T-helper 17 cell (primary cell): Measurements from ENCODE around the gene GRIK4. TPM values are rescaled to one million over a fixed set of nuclear protein-coding genes. Genes with fewer than 3 reads are reported as not detected.
"Not testable (repeated sequence)": the region's sequence is repeated elsewhere in the genome, so short reads cannot be mapped to it uniquely, and the experiment has no call there.

Experiments
- ATAC-seq: fragments of 150-1000 bp; cut with Tn5 transposase; 2 replicates; pipeline ENCODE4 v1.10.0; 2021; ENCODE audit warnings: mild to moderate bottlenecking, moderate library complexity
- DNase-seq, 3 donors: peaks; one replicate each; pipeline versions ENCODE4 v3.0.0 to v3.0.0-alpha.2; 2020 to 2021
- H3K9me3 ChIP-seq: one replicate; pipeline ENCODE4 v1.7.0; 2013; ENCODE audit warnings: low read length, mild to moderate bottlenecking; ENCODE audit not compliant: control insufficient read depth, poor library complexity, severe bottlenecking
- H3K27ac Mint-ChIP-seq: one replicate; pipeline ENCODE4 v1.8.0; 2022; ENCODE audit warnings: mild to moderate bottlenecking, moderate library complexity, mixed read lengths
- H3K27me3 Mint-ChIP-seq: one replicate; pipeline ENCODE4 v1.8.0; 2022; ENCODE audit warnings: mixed read lengths
- H3K36me3 Mint-ChIP-seq: one replicate; pipeline ENCODE4 v1.8.0; 2022; ENCODE audit warnings: low read depth, mixed read lengths
- H3K4me1 Mint-ChIP-seq: one replicate; pipeline ENCODE4 v1.8.0; 2022; ENCODE audit warnings: mild to moderate bottlenecking, mixed read lengths
- H3K4me3 Mint-ChIP-seq: one replicate; pipeline ENCODE4 v1.8.0; 2022; ENCODE audit warnings: mild to moderate bottlenecking, moderate library complexity, mixed read lengths
- total RNA-seq, 4 donors: library from RNA in 2 of 4; stranded (reverse) in 2 of 4; gene quantifications; one replicate each; pipeline ENCODE4 v1.2.3 and lab custom pipeline; 2022 to 2026

The GRIK4 gene
- total RNA-seq, 2 donors from 2014 or later: 0.05 to 0.10 TPM

DNA sequence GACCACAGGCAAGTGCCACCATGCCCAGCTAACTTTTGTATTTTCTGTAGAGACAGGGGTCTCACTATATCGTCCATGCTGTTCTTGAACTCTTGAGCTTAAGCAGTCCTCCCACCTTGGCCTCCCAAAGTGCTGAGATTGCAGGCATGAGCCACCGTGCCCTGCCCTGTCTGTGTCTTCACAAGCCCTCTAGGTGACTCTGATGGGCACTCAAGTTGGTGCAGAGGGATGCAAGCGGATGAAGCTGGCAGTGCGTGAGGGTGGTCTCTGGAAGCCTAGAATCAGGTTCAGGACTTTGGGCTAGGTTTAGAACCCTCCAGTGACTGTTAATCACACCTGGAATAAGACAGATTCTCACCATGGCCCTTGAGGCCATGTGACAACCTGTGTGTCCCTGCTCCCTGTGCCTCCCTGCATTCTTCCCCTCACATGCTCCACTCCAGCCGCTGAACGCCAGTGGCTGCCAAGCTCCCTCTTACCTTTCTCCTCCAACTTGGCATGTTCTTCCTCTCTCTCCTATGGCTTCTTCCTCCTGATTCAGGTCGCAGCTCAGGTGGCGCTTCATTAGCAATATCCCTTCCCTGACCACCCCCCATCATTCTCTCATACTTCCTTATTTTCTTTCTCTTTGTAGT lies 270.1 kb downstream of the GRIK4 start:
- ATAC-seq (no peak), DNase-seq (no peak)
- Mint-ChIP-seq H3K4me1 (peaks cover 3% of the 10 kb centered on the region), H3K27ac (no peak overlapping the region), H3K27me3 (peaks cover 59% of the 10 kb centered on the region), H3K36me3 (peaks cover 5% of the 10 kb centered on the region), H3K4me3 (no peak overlapping the region)
- no peaks in the 10 kb centered on the region for H3K9me3 ChIP-seq

DNA sequence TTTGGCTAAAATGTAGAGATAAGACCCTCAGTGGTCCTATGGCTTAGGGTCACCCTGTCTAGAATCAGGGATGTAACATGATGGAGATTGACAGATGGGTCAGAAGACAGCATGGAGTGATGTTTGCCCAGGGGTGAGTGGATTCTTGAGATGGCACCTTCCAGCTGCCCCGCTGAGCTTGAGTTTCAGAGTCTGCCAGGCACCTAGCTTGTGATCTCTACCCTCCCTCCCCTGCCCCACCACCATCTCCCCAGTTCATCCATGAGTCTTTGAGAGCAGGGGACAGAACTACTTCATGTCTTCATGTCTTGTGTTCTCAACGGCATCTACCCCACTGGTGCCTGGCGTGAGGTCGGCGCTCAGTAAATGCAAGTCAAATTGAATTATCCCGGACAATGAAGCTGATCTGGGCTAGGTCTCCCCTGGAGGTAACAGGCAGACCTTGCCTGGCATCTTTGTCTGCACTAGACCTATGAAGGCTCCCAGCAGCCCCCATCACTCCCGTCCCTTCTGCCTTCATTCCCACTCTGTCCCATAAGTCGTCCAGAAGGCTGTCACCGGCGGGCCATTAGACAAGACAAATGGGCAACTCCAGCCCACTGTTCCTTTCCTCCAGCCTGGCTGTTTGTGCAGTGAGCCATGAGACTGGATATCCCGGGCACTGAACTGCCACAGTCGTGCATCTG lies 273.2 kb downstream of the GRIK4 start:
- H3K27me3 Mint-ChIP-seq: peaks cover 49% of the 10 kb centered on the region
- no peak for DNase-seq
- ATAC-seq: no peak
- no peak overlapping the region for H3K4me3 Mint-ChIP-seq
- no peak overlapping the region for H3K27ac Mint-ChIP-seq
- H3K4me1 Mint-ChIP-seq: peaks cover 3% of the 10 kb centered on the region
- no peaks in the 10 kb centered on the region for H3K9me3 ChIP-seq
- peaks cover 3% of the 10 kb centered on the region for H3K36me3 Mint-ChIP-seq

DNA sequence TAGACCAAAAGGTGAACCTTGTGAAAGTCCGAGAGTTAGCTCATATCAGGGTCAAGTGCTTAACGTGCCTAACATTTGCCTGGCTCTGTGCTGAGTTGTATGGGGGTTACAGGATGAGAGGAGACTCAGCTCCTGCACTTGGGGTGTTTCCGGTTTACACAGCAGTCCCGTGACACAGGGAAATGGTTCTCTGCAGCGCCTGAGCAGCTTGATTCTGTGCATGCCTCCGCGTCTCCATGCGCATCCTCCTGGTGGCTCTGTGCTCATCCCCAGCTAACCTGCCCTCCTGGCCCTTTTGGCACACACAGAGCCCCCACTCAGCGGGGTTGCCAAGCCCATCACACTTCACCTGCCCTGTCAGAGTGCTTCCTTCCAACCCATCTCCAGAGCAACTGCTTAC lies 274.0 kb downstream of the GRIK4 start:
- Mint-ChIP-seq H3K4me3 (no peak overlapping the region), H3K27me3 (peaks cover 49% of the 10 kb centered on the region), H3K36me3 (peaks cover 3% of the 10 kb centered on the region), H3K4me1 (peaks cover 3% of the 10 kb centered on the region), H3K27ac (no peak overlapping the region)
- no peaks in the 10 kb centered on the region for H3K9me3 ChIP-seq
- DNase-seq (no peak), ATAC-seq (no peak)

- ATAC-seq (no peak), DNase-seq (no peak)
- H3K27me3 Mint-ChIP-seq: peaks cover 49% of the 10 kb centered on the region
- no peaks in the 10 kb centered on the region for H3K9me3 ChIP-seq
- H3K27ac Mint-ChIP-seq: no peak overlapping the region
- peaks cover 3% of the 10 kb centered on the region for H3K36me3 Mint-ChIP-seq
- H3K4me1 Mint-ChIP-seq: peaks cover 3% of the 10 kb centered on the region
- H3K4me3 Mint-ChIP-seq: no peak overlapping the region
These were observed 274.7 kb downstream of the GRIK4 start for GRCh38 chr11:120786206-120786735.

- not testable (repeated sequence) for H3K4me3 Mint-ChIP-seq, H3K36me3 Mint-ChIP-seq, ATAC-seq, H3K4me1 Mint-ChIP-seq, H3K9me3 ChIP-seq, DNase-seq, H3K27ac Mint-ChIP-seq
- peaks cover 42% of the 10 kb centered on the region for H3K27me3 Mint-ChIP-seq
These were observed 275.7 kb downstream of the GRIK4 start for GRCh38 chr11:120787224-120787623.

DNA sequence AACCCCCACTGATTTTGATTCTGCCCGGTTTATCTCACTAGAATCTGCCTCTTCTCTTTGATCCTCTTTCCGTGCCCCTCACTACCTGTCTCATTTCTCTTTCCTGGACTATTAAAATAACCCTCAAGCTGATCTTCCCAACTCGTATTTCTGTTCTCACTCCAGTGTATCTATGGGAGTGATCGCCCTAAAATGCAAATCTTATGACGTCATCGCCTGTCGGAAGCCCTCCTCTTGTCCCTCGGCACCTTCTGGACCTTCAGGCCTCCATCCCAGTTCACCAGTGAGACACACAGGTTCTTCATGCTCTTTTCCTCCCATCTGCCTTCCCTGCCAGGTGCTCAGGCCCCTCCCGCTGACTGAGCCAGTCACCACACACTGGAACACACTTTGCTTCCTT lies 277.8 kb downstream of the GRIK4 start:
- no peak overlapping the region for H3K4me3 Mint-ChIP-seq
- no peaks in the 10 kb centered on the region for H3K9me3 ChIP-seq
- peaks cover 21% of the 10 kb centered on the region for H3K27me3 Mint-ChIP-seq
- no peak for ATAC-seq
- DNase-seq: no peak
- no peak overlapping the region for H3K27ac Mint-ChIP-seq
- H3K4me1 Mint-ChIP-seq: peaks cover 3% of the 10 kb centered on the region
- H3K36me3 Mint-ChIP-seq: peaks cover 3% of the 10 kb centered on the region

DNA sequence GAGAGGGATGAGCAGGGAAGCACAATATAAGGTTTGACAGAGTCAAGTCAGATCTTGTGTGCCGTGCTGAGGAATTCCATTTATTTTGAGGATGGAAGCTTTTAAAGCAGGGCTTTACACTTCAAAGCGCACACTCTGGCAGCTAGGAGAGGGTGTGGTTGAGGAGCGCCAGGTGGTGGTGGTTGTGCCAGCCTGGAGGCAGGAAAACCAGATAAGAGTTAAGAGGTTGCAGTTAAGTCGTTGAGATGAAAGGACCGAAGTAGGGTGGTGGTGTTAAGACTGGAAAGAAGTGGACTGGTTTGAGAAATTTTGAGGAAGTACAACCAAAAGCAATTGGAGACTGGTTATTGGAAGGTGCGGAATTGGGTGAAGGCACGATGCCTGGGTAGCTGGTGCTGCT lies 280.8 kb downstream of the GRIK4 start:
- H3K27ac Mint-ChIP-seq: no peak overlapping the region
- H3K27me3 Mint-ChIP-seq: peaks cover 12% of the 10 kb centered on the region
- DNase-seq: no peak
- no peaks in the 10 kb centered on the region for H3K4me1 Mint-ChIP-seq
- no peak overlapping the region for H3K4me3 Mint-ChIP-seq
- H3K36me3 Mint-ChIP-seq: no peaks in the 10 kb centered on the region
- no peak for ATAC-seq
- no peaks in the 10 kb centered on the region for H3K9me3 ChIP-seq

DNA sequence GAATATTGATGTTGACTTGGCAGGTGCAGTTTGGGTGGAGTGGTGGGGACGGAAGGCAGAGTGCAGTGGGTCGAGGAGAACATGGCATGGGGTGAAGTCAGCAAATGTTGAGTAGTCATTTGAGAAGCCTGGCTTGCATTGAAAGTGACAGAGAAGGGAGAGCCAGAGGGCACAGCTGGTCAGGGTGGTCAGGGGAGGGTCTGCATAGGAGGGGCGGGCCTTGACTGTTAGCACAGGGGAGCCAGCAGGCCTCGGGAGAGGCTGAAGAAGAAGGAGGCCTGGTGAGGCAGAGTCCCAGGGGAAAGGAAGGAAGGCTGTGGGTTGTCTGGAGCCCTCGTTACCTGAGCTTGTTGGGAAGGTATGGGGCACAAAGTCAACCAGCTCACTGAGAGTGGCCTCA lies 281.6 kb downstream of the GRIK4 start:
- DNase-seq (no peak), ATAC-seq (no peak)
- Mint-ChIP-seq H3K4me1 (no peaks in the 10 kb centered on the region), H3K36me3 (no peaks in the 10 kb centered on the region), H3K27me3 (peaks cover 17% of the 10 kb centered on the region), H3K27ac (no peak overlapping the region), H3K4me3 (no peak overlapping the region)
- no peaks in the 10 kb centered on the region for H3K9me3 ChIP-seq

GRCh38 chr11:120793806-120794479 lies 282.4 kb downstream of the GRIK4 start:
- Mint-ChIP-seq H3K27ac (no peak overlapping the region), H3K27me3 (peaks cover 21% of the 10 kb centered on the region)
- DNase-seq: no peak

GRCh38 chr11:120794748-120795147 lies 283.2 kb downstream of the GRIK4 start:
- Mint-ChIP-seq H3K27ac (no peak overlapping the region), H3K36me3 (no peaks in the 10 kb centered on the region), H3K4me1 (no peaks in the 10 kb centered on the region), H3K27me3 (peaks cover 27% of the 10 kb centered on the region), H3K4me3 (no peak overlapping the region)
- ATAC-seq (no peak), DNase-seq (no peak)
- H3K9me3 ChIP-seq: no peaks in the 10 kb centered on the region

More at GRCh38 chr11:120793806-120794479, 282.4 kb downstream of the GRIK4 start:
- Mint-ChIP-seq H3K4me1 (no peaks in the 10 kb centered on the region), H3K4me3 (no peak overlapping the region), H3K36me3 (no peaks in the 10 kb centered on the region)
- H3K9me3 ChIP-seq: no peaks in the 10 kb centered on the region
- no peak for ATAC-seq

GRCh38 chr11:120795185-120795584 lies 283.6 kb downstream of the GRIK4 start:
- DNase-seq: no peak
- Mint-ChIP-seq H3K4me1 (no peaks in the 10 kb centered on the region), H3K4me3 (no peak overlapping the region), H3K27me3 (peaks cover 27% of the 10 kb centered on the region), H3K27ac (no peak overlapping the region), H3K36me3 (no peaks in the 10 kb centered on the region)
- no peaks in the 10 kb centered on the region for H3K9me3 ChIP-seq
- no peak for ATAC-seq

- no peaks in the 10 kb centered on the region for H3K36me3 Mint-ChIP-seq
- H3K4me1 Mint-ChIP-seq: no peaks in the 10 kb centered on the region
- H3K27ac Mint-ChIP-seq: no peak overlapping the region
- no peaks in the 10 kb centered on the region for H3K9me3 ChIP-seq
- ATAC-seq: no peak
- H3K27me3 Mint-ChIP-seq: peaks cover 37% of the 10 kb centered on the region
- no peak for DNase-seq
- no peak overlapping the region for H3K4me3 Mint-ChIP-seq
These were observed 285.6 kb downstream of the GRIK4 start for GRCh38 chr11:120797143-120797542.

DNA sequence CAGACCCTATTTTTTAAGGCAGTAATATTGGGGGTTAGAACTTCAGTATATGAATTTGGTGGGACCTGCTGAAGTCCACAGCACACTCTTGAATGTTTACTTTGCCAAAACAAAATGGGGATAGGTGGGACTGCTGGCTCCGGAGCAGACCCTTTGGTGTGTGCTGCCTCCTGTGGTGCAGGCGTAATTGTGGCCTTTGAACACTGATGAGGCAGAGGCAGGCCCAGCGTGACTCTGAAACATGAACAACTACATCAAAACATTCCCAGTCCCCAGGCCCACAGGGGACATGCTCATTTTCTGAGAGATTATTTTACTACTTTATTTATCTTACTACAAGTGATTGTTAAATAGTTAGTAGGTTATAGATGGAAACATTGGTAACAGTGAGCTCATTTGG lies 287.3 kb downstream of the GRIK4 start:
- ATAC-seq: no peak
- H3K9me3 ChIP-seq: no peaks in the 10 kb centered on the region
- no peak for DNase-seq
- Mint-ChIP-seq H3K27ac (no peak overlapping the region), H3K4me1 (peaks cover 3% of the 10 kb centered on the region), H3K4me3 (no peak overlapping the region), H3K36me3 (peaks cover 2% of the 10 kb centered on the region), H3K27me3 (peaks cover 44% of the 10 kb centered on the region)
